Raji (cell line): ENCODE results near the gene OS9.

ENCODE experiments used
- POLR2A ChIP-seq: IDR thresholded peaks from 2 replicates; pipeline ENCODE4 v1.6.1; 2011; ENCODE audit warnings: low read depth, low read length, control low read depth; ENCODE audit not compliant: insufficient read depth

Gene OS9

GRCh38 chr12:57756406-57757341, 62.7 kb downstream of the OS9 start:
- TF ChIP-seq POLR2A, result 0 out of 2 replicates have a peak, but pooled peaks have one; percentile 18

GRCh38 chr12:57757771-57758170, 63.8 kb downstream of the OS9 start:
- no peak for TF ChIP-seq POLR2A

DNA sequence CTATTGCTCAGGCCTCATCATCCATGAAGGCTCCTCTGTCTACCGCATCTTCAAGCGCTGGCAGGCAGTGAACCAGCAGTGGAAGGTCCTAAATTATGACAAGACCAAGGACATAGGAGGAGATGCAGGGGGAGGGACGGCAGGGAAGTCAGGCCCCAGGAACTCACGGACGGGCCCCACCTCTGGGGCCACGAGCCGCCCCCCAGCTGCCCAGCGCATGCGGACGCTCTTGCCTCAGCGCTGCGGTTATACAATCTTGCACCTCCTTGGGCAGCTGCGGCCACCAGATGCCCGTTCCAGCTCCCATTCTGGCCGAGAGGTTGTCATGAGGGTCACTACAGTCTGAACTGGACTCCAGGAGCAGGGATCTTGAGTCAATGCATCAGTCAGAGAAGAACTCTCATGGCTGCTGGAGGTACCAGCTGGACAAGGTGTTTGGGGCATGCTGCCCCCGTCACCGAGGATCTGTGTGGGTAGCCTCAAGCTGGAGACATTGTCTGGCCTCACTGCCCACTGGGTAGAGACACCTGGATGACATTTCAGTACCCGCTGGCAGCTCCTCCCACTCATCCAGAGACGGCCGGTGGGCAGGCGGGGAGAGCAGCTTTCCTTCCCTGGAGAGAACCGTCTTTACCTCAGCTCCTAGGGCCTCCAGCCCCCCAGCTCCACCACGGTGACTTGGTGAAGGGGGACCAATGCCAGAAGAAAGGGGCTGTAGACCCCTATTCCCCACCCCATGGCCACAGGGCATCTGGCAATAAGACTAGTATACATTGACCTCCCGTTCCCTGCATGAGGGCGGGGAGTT, 64.8 kb downstream of the OS9 start:
- TF ChIP-seq POLR2A, result no peak

DNA sequence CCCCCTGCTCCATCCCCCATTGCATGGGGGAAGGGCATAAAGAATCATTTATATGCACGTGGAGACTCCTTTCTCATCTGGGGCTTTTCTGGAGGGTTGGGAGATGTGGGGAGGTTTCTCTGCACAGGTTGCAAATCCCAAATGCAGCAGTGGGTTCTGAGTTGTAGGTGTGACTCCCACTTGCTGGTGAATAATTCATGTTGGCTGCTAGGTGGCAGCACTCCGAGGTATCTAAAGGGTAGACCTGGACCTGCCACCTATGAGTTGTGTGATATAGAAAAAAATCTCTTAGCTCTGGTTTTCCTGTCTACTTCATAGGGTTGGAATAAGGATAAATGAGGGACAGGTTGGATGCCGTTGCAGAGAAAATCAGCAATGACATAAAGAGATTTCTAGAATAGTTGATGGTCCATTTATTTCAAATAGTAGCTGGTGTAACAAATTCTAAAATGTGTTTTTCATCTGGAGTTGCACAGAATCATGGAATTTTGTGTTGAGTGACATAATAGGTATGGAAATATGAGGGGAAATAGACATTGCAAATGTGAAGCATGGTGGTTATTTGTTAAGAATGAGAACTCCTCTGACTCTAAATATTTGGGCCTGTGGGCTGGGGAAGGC, 65.5 kb downstream of the OS9 start:
- no peak for TF ChIP-seq POLR2A

DNA sequence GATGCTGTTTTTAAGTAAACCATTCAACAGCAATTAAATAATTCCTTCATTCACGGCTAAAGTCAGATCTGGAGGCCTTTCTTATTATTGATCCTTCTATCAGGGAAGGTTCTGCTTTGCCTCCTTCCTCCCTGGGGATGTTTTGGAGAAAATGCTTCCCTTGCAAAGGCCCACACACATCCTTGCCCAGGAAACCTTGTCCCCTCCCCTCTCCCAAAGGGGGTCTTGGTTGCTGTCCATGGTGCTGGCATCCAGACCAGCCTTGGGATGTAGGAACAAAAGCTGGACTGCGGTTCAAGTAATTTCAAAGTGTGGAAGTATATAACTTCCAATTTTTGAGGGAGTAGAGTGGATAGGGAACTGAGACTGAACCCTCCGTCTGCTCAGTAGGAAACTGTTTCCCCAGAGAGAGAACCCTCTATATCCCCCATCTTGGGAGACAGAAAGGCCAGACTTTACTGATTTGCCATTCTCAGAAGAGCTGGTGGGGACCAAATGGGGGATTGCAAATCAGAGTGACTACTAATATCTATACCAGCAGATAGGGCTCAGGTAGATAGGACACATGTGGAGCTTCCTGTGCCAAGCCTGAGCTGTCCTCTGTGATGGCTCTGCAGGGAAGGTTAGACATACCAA, 66.5 kb downstream of the OS9 start:
- no peak for TF ChIP-seq POLR2A

- no peak for TF ChIP-seq POLR2A
These were observed 67.6 kb downstream of the OS9 start for GRCh38 chr12:57761391-57761998.

- TF ChIP-seq POLR2A, result no peak
These were observed 68.5 kb downstream of the OS9 start for GRCh38 chr12:57762463-57762862.

- TF ChIP-seq POLR2A, result no peak
These were observed 70.1 kb downstream of the OS9 start for GRCh38 chr12:57763881-57764661.

DNA sequence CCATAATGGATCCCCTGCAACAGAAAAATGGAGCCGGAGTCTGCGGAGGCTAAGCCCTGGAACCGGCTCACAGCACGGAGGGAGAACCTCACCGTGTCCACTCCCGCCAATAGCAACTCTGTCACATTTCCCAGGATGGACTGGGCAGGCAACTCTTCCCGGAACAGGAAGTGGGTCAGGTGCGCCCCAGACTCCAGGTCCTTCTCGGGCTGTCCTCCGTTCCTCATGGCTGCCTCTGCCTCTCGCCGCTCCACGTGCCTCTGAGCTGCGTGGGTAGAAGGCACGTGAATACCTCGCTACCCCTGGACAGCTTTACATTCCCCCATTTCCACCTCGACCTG, 70.7 kb downstream of the OS9 start:
- TF ChIP-seq POLR2A, result no peak

GRCh38 chr12:57765003-57765697, 71.2 kb downstream of the OS9 start:
- no peak for TF ChIP-seq POLR2A

GRCh38 chr12:57765698-57766463, 71.9 kb downstream of the OS9 start:
- no peak for TF ChIP-seq POLR2A

- TF ChIP-seq POLR2A, result no peak
These were observed 72.8 kb downstream of the OS9 start, which contains the start of gene CYP27B1 for GRCh38 chr12:57766464-57767304. TSS of gene CYP27B1 (minus strand) at chr12:57767078. CDS start at chr12:57767041, 37 bp downstream.

GRCh38 chr12:57767305-57767698, 73.4 kb downstream of the OS9 start:
- TF ChIP-seq POLR2A, result no peak
